GM12865 (cell line): ENCODE measurements around the gene RAPGEF5.

Experiments
- DNase-seq: peaks from one replicate; pipeline ENCODE4 v3.0.0; 2010; ENCODE audit warnings: low read depth
- H3K4me3 ChIP-seq: 2 replicates; pipeline ENCODE4 v1.5.1; 2011; ENCODE audit warnings: mild to moderate bottlenecking, low read depth, low read length, control low read depth
- CTCF ChIP-seq: IDR thresholded peaks from 2 replicates; pipeline ENCODE4 v1.5.1; 2011; ENCODE audit warnings: low read length, control low read depth, low read depth, inconsistent platforms; ENCODE audit not compliant: insufficient read depth; ENCODE audit errors: missing control alignments

RAPGEF5 gene

GRCh38 chr7:22301790-22302189 is 55.2 kb downstream of the RAPGEF5 start:
- no peak for DNase-seq
- TF ChIP-seq CTCF, result no peak

GRCh38 chr7:22300839-22301238 is 56.1 kb downstream of the RAPGEF5 start:
- no peak overlapping the region for H3K4me3 ChIP-seq
- no peak for TF ChIP-seq CTCF
- no peak for DNase-seq

More at GRCh38 chr7:22301790-22302189, 55.2 kb downstream of the RAPGEF5 start:
- H3K4me3 ChIP-seq, result no peak overlapping the region

GRCh38 chr7:22296916-22297315 is 60.0 kb downstream of the RAPGEF5 start:
- TF ChIP-seq CTCF, result no peak
- no peak overlapping the region for H3K4me3 ChIP-seq
- no peak for DNase-seq

GRCh38 chr7:22296265-22296566 is 60.7 kb downstream of the RAPGEF5 start:
- H3K4me3 ChIP-seq, result no peak overlapping the region
- no peak for TF ChIP-seq CTCF
- no peak for DNase-seq

- no peak for TF ChIP-seq CTCF
- DNase-seq, result no peak
Observed at GRCh38 chr7:22295402-22296264, 61.3 kb downstream of the RAPGEF5 start.

GRCh38 chr7:22292531-22292930 is 64.4 kb downstream of the RAPGEF5 start:
- H3K4me3 ChIP-seq, result no peak overlapping the region
- DNase-seq, result no peak
- TF ChIP-seq CTCF, result no peak

More at GRCh38 chr7:22295402-22296264, 61.3 kb downstream of the RAPGEF5 start:
- H3K4me3 ChIP-seq, result no peak overlapping the region

- no peak overlapping the region for H3K4me3 ChIP-seq
- DNase-seq, result no peak
- TF ChIP-seq CTCF, result no peak
Observed at GRCh38 chr7:22291977-22292376, 65.0 kb downstream of the RAPGEF5 start.
